K562 (cell line): Measurements from ENCODE around the gene XKRX. TPM values are rescaled to one million over a fixed set of nuclear protein-coding genes. Genes with fewer than 3 reads are reported as not detected.

Experiments
- ATAC-seq: fragments of 200-7000 bp; cut with Tn5 transposase; 3 replicates; pipeline ENCODE4 v1.9.1; 2020; ENCODE audit warnings: moderate library complexity
- BruUV-seq: library from RNA; stranded (reverse); fragments of 400-500 nt; replicated peaks from 2 replicates; lab custom pipeline; 2021; lab: Mats Ljungman, UMichigan
- CTCF ChIA-PET: fragments of 300-600 bp; formaldehyde crosslinking; extraction: SDS; loops from one replicate; lab custom pipeline; 2021; ENCODE audit warnings: low intra/inter-chr PET ratio; lab: Yijun Ruan, JAX
- POLR2A ChIA-PET: fragments of 300-600, 350-650 bp; sonication (Branson Sonifier 250); formaldehyde crosslinking; extraction: SDS; loops from one replicate; lab custom pipeline; 2021; ENCODE audit warnings: antibody characterized with exemption, inconsistent platforms; lab: Yijun Ruan, JAX
- DNase-seq, 4 experiments: peaks; one replicate each; pipeline versions ENCODE4 v3.0.0 to v3.0.0-alpha.2; 2011 to 2018; ENCODE audit warnings: low spot score in 3 of 4, mixed read lengths in 3 of 4; ENCODE audit errors: extremely low read depth in 1 of 4
- FAIRE-seq: peaks from 2 replicates; lab custom pipeline; 2011; peaks lifted over from hg19 to GRCh38; lab: Jason Lieb, UNC
- H2AFZ ChIP-seq: 2 replicates; pipeline ENCODE4 v1.6.0; 2011; ENCODE audit warnings: low read depth, low read length, control low read depth, inconsistent platforms
- H3K27ac ChIP-seq: fragments of 200-600 bp; 3 replicates; pipeline ENCODE4 v1.8.0; 2011; ENCODE audit warnings: low read depth, mild to moderate bottlenecking, control low read depth, inconsistent platforms, low read length, moderate library complexity, mixed read lengths; ENCODE audit errors: extremely low read depth
- H3K27me3 ChIP-seq, 2 experiments: fragments of 300-600 bp in 1 of 2; 2 replicates in 1 of 2; 3 replicates in 1 of 2; pipeline versions ENCODE4 v1.6.0 to v1.8.0; 2011; ENCODE audit warnings: inconsistent platforms in 2 of 2, low read length in 2 of 2, mild to moderate bottlenecking in 1 of 2, mixed read lengths in 1 of 2, moderate library complexity in 1 of 2; ENCODE audit not compliant: control insufficient read depth in 2 of 2, insufficient read depth in 2 of 2
- H3K36me3 ChIP-seq: fragments of 300-600 bp; 3 replicates; pipeline ENCODE4 v1.8.0; 2011; ENCODE audit warnings: mild to moderate bottlenecking, low read length, inconsistent platforms; ENCODE audit not compliant: control insufficient read depth, insufficient read depth
- H3K4me1 ChIP-seq, 2 experiments: fragments of 200-600 bp in 1 of 2; replicated peaks in 1 of 2; 2 replicates in 1 of 2; 3 replicates in 1 of 2; pipeline versions ENCODE4 v1.5.1 to v1.8.0; 2011; ENCODE audit warnings: inconsistent platforms in 2 of 2, low read length in 2 of 2, mild to moderate bottlenecking in 1 of 2, mixed read lengths in 1 of 2, moderate library complexity in 1 of 2; ENCODE audit not compliant: control insufficient read depth in 2 of 2, insufficient read depth in 2 of 2
- H3K4me2 ChIP-seq: 2 replicates; pipeline ENCODE4 v1.6.1; 2011; ENCODE audit warnings: low read length, control low read depth, inconsistent platforms, mixed read lengths; ENCODE audit not compliant: insufficient read depth
- H3K4me3 ChIP-seq: fragments of 200-600 bp; sonication (generic), shearing (Covaris generic); 2 replicates; pipeline ENCODE4 v1.5.1; 2016; ENCODE audit warnings: control low read depth, inconsistent platforms
- H3K79me2 ChIP-seq: fragments of 200-600 bp; 3 replicates; pipeline ENCODE4 v1.8.0; 2011; ENCODE audit warnings: low read length, inconsistent platforms; ENCODE audit not compliant: control insufficient read depth, insufficient read depth
- H3K9ac ChIP-seq, 2 experiments: 2 replicates each; pipeline versions ENCODE4 v1.6.0 to v1.6.1; 2011; ENCODE audit warnings: low read depth in 2 of 2, low read length in 2 of 2, control low read depth in 1 of 2, inconsistent platforms in 1 of 2, mild to moderate bottlenecking in 1 of 2, mixed read lengths in 1 of 2; ENCODE audit not compliant: insufficient read depth in 1 of 2
- H3K9me1 ChIP-seq: one replicate; pipeline ENCODE4 v1.6.0; 2011; ENCODE audit warnings: inconsistent platforms, mild to moderate bottlenecking, low read length, moderate library complexity; ENCODE audit not compliant: control insufficient read depth, insufficient read depth
- H3K9me3 ChIP-seq: replicated peaks from 2 replicates; pipeline ENCODE4 v1.5.1; 2011; ENCODE audit warnings: low read depth, low read length, inconsistent platforms; ENCODE audit not compliant: control insufficient read depth, insufficient read depth
- H4K20me1 ChIP-seq: replicated peaks from 2 replicates; pipeline ENCODE4 v1.6.1; 2011; ENCODE audit warnings: low read length, inconsistent platforms, mixed read lengths; ENCODE audit not compliant: control insufficient read depth, insufficient read depth
- ATF7 ChIP-seq: fragments of 450-650 bp; IDR thresholded peaks from 2 replicates; pipeline ENCODE4 v1.7.1; 2014; ENCODE audit warnings: mild to moderate bottlenecking, moderate library complexity
- CBFA2T2 ChIP-seq: fragments of 450-650 bp; conservative IDR thresholded peaks from 2 replicates; pipeline ENCODE4 v1.6.1; 2017; ENCODE audit warnings: mild to moderate bottlenecking
- DACH1 ChIP-seq: fragments of 450-650 bp; IDR thresholded peaks from 2 replicates; pipeline ENCODE4 v1.6.1; 2018; ENCODE audit not compliant: partially characterized antibody
- HDAC2 ChIP-seq: fragments of 450-650 bp; IDR thresholded peaks from 2 replicates; pipeline ENCODE4 v1.6.1; 2016; ENCODE audit warnings: mild to moderate bottlenecking
- HSF4 ChIP-seq: fragments of 250-450 bp; sonication (Bioruptor Pico); IDR thresholded peaks from 2 replicates; pipeline ENCODE4 v2.1.2; 2022; ENCODE audit warnings: mild to moderate bottlenecking, moderate library complexity, borderline replicate concordance
- JUNB ChIP-seq: fragments of 450-650 bp; formaldehyde crosslinking; conservative IDR thresholded peaks from 2 replicates; pipeline ENCODE4 v1.4.0; 2020; ENCODE audit warnings: mild to moderate bottlenecking
- NFXL1 ChIP-seq: fragments of 450-650 bp; formaldehyde crosslinking; IDR thresholded peaks from 2 replicates; pipeline ENCODE4 v1.4.0; 2021; ENCODE audit warnings: mild to moderate bottlenecking
- RAD21 ChIP-seq, 2 experiments: fragments of 250-450 bp in 1 of 2; fragments of 450-650 bp in 1 of 2; sonication (Bioruptor Pico) in 1 of 2; formaldehyde crosslinking in 1 of 2; IDR thresholded peaks in 1 of 2; conservative IDR thresholded peaks in 1 of 2; 2 replicates each; pipeline versions ENCODE4 v1.4.0 to v1.8.0; 2020 to 2022; ENCODE audit warnings: mild to moderate bottlenecking in 2 of 2, moderate library complexity in 1 of 2
- SAFB ChIP-seq: fragments of 200-400 bp; formaldehyde crosslinking; IDR thresholded peaks from 2 replicates; pipeline ENCODE4 v1.6.1; 2017; ENCODE audit warnings: low read depth, low read length, borderline replicate concordance
- STAT6 ChIP-seq: sonication (generic); formaldehyde crosslinking; IDR thresholded peaks from 2 replicates; pipeline ENCODE4 v1.8.1; 2023; ENCODE audit warnings: mild to moderate bottlenecking, missing genetic modification reagents
- ZBED1 ChIP-seq: IDR thresholded peaks from 2 replicates; pipeline ENCODE4 v1.6.1; 2014
- ZBTB2 ChIP-seq: fragments of 450-650 bp; IDR thresholded peaks from 2 replicates; pipeline ENCODE4 v1.6.1; 2016; ENCODE audit warnings: antibody characterized with exemption
- ZKSCAN8 ChIP-seq: fragments of 200-800 bp; sonication (Bioruptor generic); IDR thresholded peaks from 2 replicates; pipeline ENCODE4 v1.6.1; 2016; ENCODE audit warnings: missing genetic modification characterization, missing compliant biosample characterization
- ZNF282 ChIP-seq: sonication (generic); formaldehyde crosslinking; IDR thresholded peaks from 2 replicates; pipeline ENCODE4 v1.8.1; 2023; ENCODE audit warnings: missing genetic modification reagents
- ZNF316 ChIP-seq: fragments of 450-650 bp; IDR thresholded peaks from 2 replicates; pipeline ENCODE4 v1.6.1; 2016
- WGBS: fragments of 100-300 bp; shearing (Covaris generic); methylation state at CpG from one replicate; pipeline ENCODE4 v1.1.6; 2016; ENCODE audit warnings: low coverage, mixed read lengths; ENCODE audit not compliant: insufficient coverage; ENCODE audit errors: missing lambda C conversion rate; 5-methylcytosine and 5-hydroxymethylcytosine counted together
- in situ Hi-C: fragments of 300-500 bp; cut with MboI; formaldehyde crosslinking; loops from 4 replicates; pipeline ENCODE4 v1.15.0; 2018; ENCODE audit warnings: inconsistent platforms, mixed read lengths
- intact Hi-C: fragments of 100-400 bp; cut with micrococcal nuclease; formaldehyde crosslinking; loops from 2 replicates; pipeline ENCODE4 v1.14.2; 2022
- polyA plus RNA-seq, 8 experiments: library from polyadenylated mRNA; depleted of rRNA in 4 of 8; stranded (reverse) in 5 of 8; unstranded in 3 of 8; fragments of >200 nt; fragmentation: Nextera tagmentation in 2 of 8; fragmentation: Illumina TruSeq in 1 of 8; extraction: Ambion mirVana in 2 of 8; extraction: Trizol in 1 of 8; gene quantifications; 2 replicates each; pipeline versions ENCODE4 v1.2.1 to v1.2.3, GENCODE V29; 2011 to 2014; ENCODE audit warnings: inconsistent platforms in 1 of 8, missing spikeins in 1 of 8
- total RNA-seq, 7 experiments: library from RNA; depleted of rRNA in 6 of 7; stranded (reverse); fragments of >200 nt in 6 of 7; fragmentation: Illumina TruSeq in 2 of 7; extraction: Trizol in 2 of 7; gene quantifications; 2 replicates each; pipeline versions ENCODE4 v1.2.1 to v1.2.3, GENCODE V29; 2011 to 2021; ENCODE audit warnings: low replicate concordance in 1 of 7

The XKRX gene
- total and polyA plus RNA-seq, 9 of the 15 experiments (the other 6 are each of a cell fraction or from before 2014, with no cell fraction given), result 0.03 TPM; not detected in 8

GRCh38 chrX:100931218-100931924 is 2.7 kb upstream of the XKRX start:
- ATAC-seq (no peak), FAIRE-seq (no peak), DNase-seq (no peak)
- intact Hi-C loops (no loop called here), in situ Hi-C loops (no loop called here)
- no TSS peak for BruUV-seq
- Histone ChIP-seq H3K4me2 (no peak overlapping the region), H3K27me3 (peaks cover 4 to 8% of the 10 kb centered on the region in 2 experiments; a peak in 4 of 5 replicates), H3K4me1 (peaks cover 0 to 5% of the 10 kb centered on the region in 2 experiments; a peak in 2 of 5 replicates), H3K36me3 (no peaks in the 10 kb centered on the region), H3K4me3 (no peak overlapping the region), H4K20me1 (no peaks in the 10 kb centered on the region), H2AFZ (no peak overlapping the region), H3K9ac (no peak overlapping the region), H3K27ac (no peak overlapping the region), H3K9me1 (no peaks in the 10 kb centered on the region), H3K9me3 (no peaks in the 10 kb centered on the region), H3K79me2 (no peaks in the 10 kb centered on the region)
- POLR2A ChIA-PET, result no interaction called here
- 4% methylated on average over 3 of the region's 4 CpGs for WGBS
- CTCF ChIA-PET, result no interaction called here
- TF ChIP-seq JUNB (CRISPR knock-in tag) (no peak), NFXL1 (no peak), ZBED1 (no peak), RAD21 (CRISPR knock-in tag; conservative IDR thresholded peaks at IDR 0.05 in 1 of 2, IDR thresholded peaks at IDR 0.05 in 1 of 2) (no peak), ZNF316 (no peak), ATF7 (no peak), ZBTB2 (no peak), HDAC2 (no peak), ZNF282 (no peak), SAFB (no peak), ZKSCAN8 (CRISPR knock-in tag) (no peak), CBFA2T2 (no peak), STAT6 (no peak), DACH1 (no peak), HSF4 (no peak)
